GM19238 (cell line): Measurements from ENCODE around the gene NF1.
A peak's percentile ranks its signal among the peaks of the same experiment; 100 is the strongest.
"Not testable (repeated sequence)": the region's sequence is repeated elsewhere in the genome, so short reads cannot be mapped to it uniquely, and the experiment has no call there.

ENCODE experiments used
- DNase-seq: peaks from one replicate; pipeline ENCODE4 v3.0.0; 2011; ENCODE audit warnings: low spot score; ENCODE audit not compliant: insufficient read length

The NF1 gene

GRCh38 chr17:31078290-31078689 lies 16.5 kb upstream of the NF1 start:
- DNase-seq = no peak

- no peak for DNase-seq
These were observed 15.0 kb upstream of the NF1 start for GRCh38 chr17:31079731-31080130.

GRCh38 chr17:31085563-31085962 lies 9.2 kb upstream of the NF1 start:
- no peak for DNase-seq

- no peak for DNase-seq
These were observed 5.3 kb upstream of the NF1 start for GRCh38 chr17:31089471-31089870.

GRCh38 chr17:31090650-31091049 lies 4.1 kb upstream of the NF1 start:
- DNase-seq = not testable (repeated sequence)

GRCh38 chr17:31092475-31093064 lies 2.2 kb upstream of the NF1 start:
- DNase-seq = no peak

GRCh38 chr17:31093866-31094599 lies 744 bp upstream of the NF1 start:
- DNase-seq = no peak

- DNase-seq = peak; percentile 36
These were observed 694 bp downstream of the NF1 start for GRCh38 chr17:31095236-31096105.

- no peak for DNase-seq
These were observed 1.3 kb downstream of the NF1 start for GRCh38 chr17:31096106-31096436.

- DNase-seq = no peak
These were observed 4.2 kb downstream of the NF1 start for GRCh38 chr17:31099016-31099415.

GRCh38 chr17:31100840-31101459 lies 6.2 kb downstream of the NF1 start:
- DNase-seq = no peak

GRCh38 chr17:31101943-31102342 lies 7.2 kb downstream of the NF1 start:
- no peak for DNase-seq

GRCh38 chr17:31105991-31106390 lies 11.2 kb downstream of the NF1 start:
- no peak for DNase-seq

GRCh38 chr17:31111183-31111582 lies 16.4 kb downstream of the NF1 start:
- DNase-seq = no peak

- DNase-seq = no peak
These were observed 17.4 kb downstream of the NF1 start for GRCh38 chr17:31112001-31112661.

GRCh38 chr17:31113368-31113767 lies 18.6 kb downstream of the NF1 start:
- not testable (repeated sequence) for DNase-seq

- DNase-seq = no peak
These were observed 19.2 kb downstream of the NF1 start for GRCh38 chr17:31113939-31114338.

GRCh38 chr17:31114956-31115555 lies 20.3 kb downstream of the NF1 start:
- DNase-seq = no peak

- DNase-seq = no peak
These were observed 21.4 kb downstream of the NF1 start for GRCh38 chr17:31116167-31116566.

GRCh38 chr17:31122746-31123145 lies 28.0 kb downstream of the NF1 start:
- DNase-seq = no peak

- DNase-seq = no peak
These were observed 31.5 kb downstream of the NF1 start for GRCh38 chr17:31126318-31126717.
